ENCODE data around the gene WDR90. TPM values are rescaled to one million over a fixed set of nuclear protein-coding genes. Genes with fewer than 3 reads are reported as not detected.
A peak's percentile ranks its signal among the peaks of the same experiment; 100 is the strongest.

The WDR90 gene
- total and polyA plus RNA-seq, 2 of the 13 experiments (the other 11 are each of a cell fraction or from before 2014, with no cell fraction given) = 14.9 to 28.9 TPM

- TF ChIP-seq ZNF501 (CRISPR knock-in tag; IDR thresholded peaks at IDR 0.05) (no peak), RAD21 (CRISPR knock-in tag; IDR thresholded peaks at IDR 0.05) (peak; percentile 52; the same call in 1 of the 2 replicates), KDM1A (CRISPR knock-in tag; IDR thresholded peaks at IDR 0.05) (no peak), HNRNPLL (IDR thresholded peaks at IDR 0.05; ENCODE audit: low read depth, low read length, poor library complexity, severe bottlenecking) (peak; percentile 84), ZNF143 (CRISPR knock-in tag; IDR thresholded peaks at IDR 0.05) (peak; percentile 52), GATAD2A (CRISPR knock-in tag; IDR thresholded peaks at IDR 0.05) (no peak), ZNF704 (CRISPR knock-in tag; IDR thresholded peaks at IDR 0.05; ENCODE audit: borderline replicate concordance) (no peak), CBFB (CRISPR knock-in tag; IDR thresholded peaks at IDR 0.05) (no peak; the same call in 1 of the 2 replicates), ZBTB25 (CRISPR knock-in tag; IDR thresholded peaks at IDR 0.05) (no peak; the same call in 1 of the 2 replicates), BRF2 (CRISPR knock-in tag; IDR thresholded peaks at IDR 0.05) (0 out of 2 replicates have a peak, but pooled peaks have one; percentile 18), ATF6 (CRISPR knock-in tag; conservative IDR thresholded peaks at IDR 0.05) (no peak), BHLHE40 (IDR thresholded peaks at IDR 0.05; ENCODE audit: low read length) (no peak; the same call in 1 of the 2 replicates), SKIL (CRISPR knock-in tag; IDR thresholded peaks at IDR 0.05; ENCODE audit: borderline replicate concordance) (no peak), BCL3 (CRISPR knock-in tag; IDR thresholded peaks at IDR 0.05) (0 out of 2 replicates have a peak, but pooled peaks have one; percentile 6), PRDM15 (CRISPR knock-in tag; IDR thresholded peaks at IDR 0.05) (no peak)
Measured at GRCh38 chr16:641326-642188, 7.6 kb upstream of the WDR90 start, which contains the start of gene MCRIP2 (continued).
